Measurements from ENCODE around the gene FNDC7. TPM values are rescaled to one million over a fixed set of nuclear protein-coding genes. Genes with fewer than 3 reads are reported as not detected.

FNDC7 gene
- total RNA-seq, 2 donors from 2014 or later = not detected

DNA sequence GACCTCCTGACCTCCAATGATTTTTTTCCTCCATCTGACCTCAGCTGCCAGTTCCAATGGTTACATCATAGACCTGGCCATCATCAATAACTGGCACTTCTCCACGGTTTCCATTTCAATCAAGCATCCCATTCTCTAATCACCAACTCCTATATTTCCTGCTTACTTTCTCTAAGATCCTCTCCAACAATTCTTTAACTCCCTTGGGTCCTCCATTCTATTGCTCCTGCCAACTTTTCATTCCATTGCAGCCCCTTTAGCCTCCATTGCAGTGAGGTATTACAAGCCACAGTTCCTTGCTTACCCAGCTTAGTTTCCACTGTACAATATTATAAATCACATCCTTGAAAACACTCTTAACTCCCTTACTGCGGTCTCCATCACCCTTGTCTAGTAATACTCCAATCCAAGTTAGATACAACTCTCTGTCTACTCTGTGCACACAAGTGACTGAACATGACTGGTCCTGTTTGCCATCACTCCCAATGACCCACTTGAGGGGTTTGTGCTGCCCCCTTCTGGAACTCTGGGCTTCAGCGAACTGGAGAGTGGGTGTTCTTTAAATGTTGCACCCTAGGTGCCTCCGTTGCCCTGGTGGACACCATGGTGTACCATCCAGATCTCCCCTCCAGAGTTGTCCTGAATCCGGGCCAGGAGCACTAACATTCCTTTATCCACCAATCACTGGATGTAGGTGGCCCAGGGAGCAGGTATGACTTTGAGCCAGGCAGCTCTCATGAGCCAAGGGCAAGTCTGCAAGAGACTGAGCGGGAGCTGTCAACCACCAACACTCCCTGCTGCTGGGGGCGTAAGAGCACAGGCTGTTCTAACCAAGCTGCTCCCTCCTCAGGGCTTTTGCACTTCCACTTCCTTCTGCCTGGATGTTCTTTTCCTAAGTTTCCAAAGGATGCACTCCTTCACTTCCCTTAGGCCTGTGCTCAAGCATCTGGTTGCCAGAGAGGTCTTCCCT lies 3.7 kb upstream of the FNDC7 start:
- DNase-seq = peak in 1 of 4 donors; percentile 19
- 58 to 69% methylated on average over 7 of the region's 7 CpGs for WGBS, 2 donors

GRCh38 chr1:108715932-108716331 lies 3.2 kb downstream of the FNDC7 start:
- 56 to 66% methylated on average over 5 of the region's 5 CpGs for WGBS, 2 donors
- TF ChIP-seq CTCF (IDR thresholded peaks at IDR 0.05) (no peak), POLR2A (IDR thresholded peaks at IDR 0.05) (no peak)
- intact Hi-C loops (cut with DNase I) = no loop called here
- H3K4me1 ChIP-seq = peaks cover 9% of the 10 kb centered on the region
- no peak for DNase-seq
- H3K9me3 ChIP-seq = no peaks in the 10 kb centered on the region
- H3K4me3 ChIP-seq = no peak overlapping the region
- no peak for ATAC-seq
- no peaks in the 10 kb centered on the region for H3K27me3 ChIP-seq
- no peaks in the 10 kb centered on the region for H3K36me3 ChIP-seq (replicated peaks in 1 of 2; ENCODE audit: insufficient read depth in 1 of 2, low read depth in 2 of 2)
- peak overlapping the region in 2 of 4 donors; percentile 18 to 46 for H3K27ac ChIP-seq

More for the DNA sequence above, 3.7 kb upstream of the FNDC7 start:
- no peaks in the 10 kb centered on the region for H3K9me3 ChIP-seq
- no peak overlapping the region for H3K27ac ChIP-seq
- H3K36me3 ChIP-seq (replicated peaks in 1 of 2; ENCODE audit: insufficient read depth in 1 of 2, low read depth in 2 of 2) = no peaks in the 10 kb centered on the region
- H3K27me3 ChIP-seq = no peaks in the 10 kb centered on the region
- no peak for TF ChIP-seq POLR2A (IDR thresholded peaks at IDR 0.05)
- peak in 2 of 7 experiments; percentile 13 to 18 for TF ChIP-seq CTCF (IDR thresholded peaks at IDR 0.05)
- no peak overlapping the region for H3K4me3 ChIP-seq
- ATAC-seq = no peak
- intact Hi-C loops (cut with DNase I) = no loop called here
- H3K4me1 ChIP-seq = no peaks in the 10 kb centered on the region

- no peaks in the 10 kb centered on the region for H3K9me3 ChIP-seq
- DNase-seq = no peak
- H3K4me1 ChIP-seq = peaks cover 9% of the 10 kb centered on the region
- H3K36me3 ChIP-seq (replicated peaks in 1 of 2; ENCODE audit: insufficient read depth in 1 of 2, low read depth in 2 of 2) = no peaks in the 10 kb centered on the region
- 55 to 60% methylated on average over 2 of the region's 2 CpGs for WGBS, 2 donors
- peak; percentile 47 for ATAC-seq
- H3K4me3 ChIP-seq = no peak overlapping the region
- H3K27me3 ChIP-seq = no peaks in the 10 kb centered on the region
- H3K27ac ChIP-seq = peak overlapping the region in 2 of 4 donors; percentile 26 to 30
- TF ChIP-seq POLR2A (IDR thresholded peaks at IDR 0.05) (no peak), CTCF (IDR thresholded peaks at IDR 0.05) (no peak)
- intact Hi-C loops (cut with DNase I) = no loop called here
Measured at GRCh38 chr1:108716437-108717230, 3.9 kb downstream of the FNDC7 start.

DNA sequence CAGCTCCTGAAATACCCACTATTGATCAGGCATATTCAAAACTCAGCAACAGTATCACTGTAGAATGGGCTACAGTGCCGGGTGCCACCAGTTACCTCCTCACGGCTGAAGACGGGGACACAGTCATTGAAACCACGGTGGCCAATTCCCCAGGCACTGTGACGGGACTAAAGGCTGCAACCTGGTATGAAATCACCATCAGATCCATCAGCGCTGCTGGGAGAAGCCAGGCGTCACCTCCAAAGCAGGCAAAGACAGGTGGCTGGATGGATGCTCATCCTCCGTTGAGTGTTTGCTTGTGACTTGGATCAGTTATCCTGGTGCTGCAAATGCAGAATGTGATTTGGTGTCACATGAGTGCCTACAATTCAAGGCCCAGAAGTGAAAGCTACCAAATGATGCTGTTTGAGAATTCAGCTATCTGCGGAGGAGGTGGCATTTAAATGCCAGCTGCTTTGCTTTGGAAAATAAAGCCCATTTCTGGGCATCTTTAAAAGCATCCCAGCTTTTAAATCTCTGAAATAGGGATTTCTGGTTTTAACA lies 5.1 kb downstream of the FNDC7 start:
- H3K4me1 ChIP-seq = peaks cover 9% of the 10 kb centered on the region
- no peak overlapping the region for H3K27ac ChIP-seq
- no peaks in the 10 kb centered on the region for H3K9me3 ChIP-seq
- no peak for TF ChIP-seq CTCF (IDR thresholded peaks at IDR 0.05)
- TF ChIP-seq POLR2A (IDR thresholded peaks at IDR 0.05) = no peak
- no peaks in the 10 kb centered on the region for H3K36me3 ChIP-seq (replicated peaks in 1 of 2; ENCODE audit: insufficient read depth in 1 of 2, low read depth in 2 of 2)
- ATAC-seq (no peak), DNase-seq (no peak)
- WGBS, 2 donors = 85 to 86% methylated on average over 7 to 9 of the region's 9 CpGs
- H3K4me3 ChIP-seq = no peak overlapping the region
- H3K27me3 ChIP-seq = no peaks in the 10 kb centered on the region
- intact Hi-C loops (cut with DNase I) = no loop called here

Data from body of pancreas (tissue), 4 donors.